ENCODE results near the gene ZEB2.

ZEB2 gene

GRCh38 chr2:144414324-144414845 lies 105.5 kb downstream of the ZEB2 start:
- no peak for DNase-seq

GRCh38 chr2:144412709-144413108 lies 107.2 kb downstream of the ZEB2 start:
- DNase-seq = no peak

- DNase-seq = no peak
These were observed 108.4 kb downstream of the ZEB2 start for GRCh38 chr2:144411473-144411872.

- DNase-seq = no peak
These were observed 110.7 kb downstream of the ZEB2 start for GRCh38 chr2:144409241-144409640.

GRCh38 chr2:144407262-144407661 lies 112.7 kb downstream of the ZEB2 start:
- no peak for DNase-seq

- no peak for DNase-seq
These were observed 113.7 kb downstream of the ZEB2 start for GRCh38 chr2:144405982-144406788.

GRCh38 chr2:144405321-144405720 lies 114.6 kb downstream of the ZEB2 start:
- no peak for DNase-seq

GRCh38 chr2:144404586-144405314 lies 115.2 kb downstream of the ZEB2 start:
- DNase-seq = peak; percentile 42

GRCh38 chr2:144403933-144404332 lies 116.0 kb downstream of the ZEB2 start:
- DNase-seq = peak; percentile 80

- peak; percentile 76 for DNase-seq
These were observed 117.7 kb downstream of the ZEB2 start for GRCh38 chr2:144402251-144402650.

GRCh38 chr2:144401036-144401435 lies 118.9 kb downstream of the ZEB2 start:
- no peak for DNase-seq

- no peak for DNase-seq
These were observed 123.6 kb downstream of the ZEB2 start for GRCh38 chr2:144396318-144396717.

GRCh38 chr2:144390424-144391020 lies 129.4 kb downstream of the ZEB2 start:
- DNase-seq = no peak

GRCh38 chr2:144389930-144390311 lies 130.0 kb downstream of the ZEB2 start:
- no peak for DNase-seq

- DNase-seq = no peak
These were observed 130.6 kb downstream of the ZEB2 start for GRCh38 chr2:144389151-144389929.

GRCh38 chr2:144385381-144385780 lies 134.5 kb downstream of the ZEB2 start:
- no peak for DNase-seq

- DNase-seq = no peak
These were observed 136.3 kb downstream of the ZEB2 start for GRCh38 chr2:144383571-144384100.

GRCh38 chr2:144382849-144383248 lies 137.1 kb downstream of the ZEB2 start:
- DNase-seq = peak; percentile 42

GRCh38 chr2:144381716-144382115 lies 138.2 kb downstream of the ZEB2 start:
- no peak for DNase-seq

- peak; percentile 73 for DNase-seq
These were observed 140.0 kb downstream of the ZEB2 start for GRCh38 chr2:144379851-144380311.

GRCh38 chr2:144378551-144378950 lies 141.4 kb downstream of the ZEB2 start:
- no peak for DNase-seq

- no peak for DNase-seq
These were observed 142.0 kb downstream of the ZEB2 start for GRCh38 chr2:144377914-144378313.
